Suprapubic skin (tissue), 4 donors: ENCODE measurements around the gene SPTBN1.

Experiments used
- POLR2A ChIP-seq, 2 donors: fragments of 450-650 bp; IDR thresholded peaks; one replicate each; pipeline ENCODE4 v1.6.1; 2017; ENCODE audit warnings: antibody characterized with exemption in 2 of 2, mild to moderate bottlenecking in 2 of 2, moderate library complexity in 2 of 2
- POLR2AphosphoS5 ChIP-seq, 3 donors: sonication (generic); formaldehyde crosslinking; IDR thresholded peaks; one replicate each; pipeline ENCODE4 v1.6.1; 2017; ENCODE audit warnings: antibody characterized with exemption in 3 of 3
- TF ChIP-seq, protein P1 (sequence below), 2 donors: fragments of 200-600 bp in 1 of 2; fragments of 450-650 bp in 1 of 2; sonication (generic) in 1 of 2; IDR thresholded peaks; one replicate each; pipeline ENCODE4 v1.5.1; 2016 to 2019; ENCODE audit warnings: antibody characterized with exemption in 2 of 2, mild to moderate bottlenecking in 1 of 2, moderate library complexity in 1 of 2

DNA sequence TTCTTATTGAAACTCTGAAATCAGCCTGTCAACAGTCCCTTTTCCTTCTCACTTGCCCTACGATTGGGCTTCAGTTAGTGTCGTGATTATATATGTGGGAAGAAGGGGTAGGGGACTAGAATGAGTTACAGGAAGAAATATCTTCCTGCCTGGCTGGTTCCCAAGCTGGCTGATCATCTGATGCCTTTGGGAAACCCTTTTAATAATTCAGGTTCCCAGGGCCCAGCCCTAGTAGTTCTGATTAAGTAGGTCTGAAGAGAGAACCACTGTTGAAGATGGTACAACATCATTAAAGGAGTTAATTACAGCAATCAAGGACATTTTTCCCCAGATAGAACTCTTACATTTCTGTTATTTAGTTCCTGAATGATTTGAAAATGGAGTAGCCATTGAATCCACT is 157.3 kb downstream of the SPTBN1 start:
- TF ChIP-seq, protein P1, sequence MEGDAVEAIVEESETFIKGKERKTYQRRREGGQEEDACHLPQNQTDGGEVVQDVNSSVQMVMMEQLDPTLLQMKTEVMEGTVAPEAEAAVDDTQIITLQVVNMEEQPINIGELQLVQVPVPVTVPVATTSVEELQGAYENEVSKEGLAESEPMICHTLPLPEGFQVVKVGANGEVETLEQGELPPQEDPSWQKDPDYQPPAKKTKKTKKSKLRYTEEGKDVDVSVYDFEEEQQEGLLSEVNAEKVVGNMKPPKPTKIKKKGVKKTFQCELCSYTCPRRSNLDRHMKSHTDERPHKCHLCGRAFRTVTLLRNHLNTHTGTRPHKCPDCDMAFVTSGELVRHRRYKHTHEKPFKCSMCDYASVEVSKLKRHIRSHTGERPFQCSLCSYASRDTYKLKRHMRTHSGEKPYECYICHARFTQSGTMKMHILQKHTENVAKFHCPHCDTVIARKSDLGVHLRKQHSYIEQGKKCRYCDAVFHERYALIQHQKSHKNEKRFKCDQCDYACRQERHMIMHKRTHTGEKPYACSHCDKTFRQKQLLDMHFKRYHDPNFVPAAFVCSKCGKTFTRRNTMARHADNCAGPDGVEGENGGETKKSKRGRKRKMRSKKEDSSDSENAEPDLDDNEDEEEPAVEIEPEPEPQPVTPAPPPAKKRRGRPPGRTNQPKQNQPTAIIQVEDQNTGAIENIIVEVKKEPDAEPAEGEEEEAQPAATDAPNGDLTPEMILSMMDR (IDR thresholded peaks at IDR 0.05): no peak
- TF ChIP-seq POLR2AphosphoS5 (IDR thresholded peaks at IDR 0.05) (no peak), POLR2A (IDR thresholded peaks at IDR 0.05) (no peak)
